ENCODE measurements around the gene TIGD4. TPM values are rescaled to one million over a fixed set of nuclear protein-coding genes. Genes with fewer than 3 reads are reported as not detected.

The TIGD4 gene
- total and polyA plus RNA-seq, 2 of the 13 experiments (the other 11 are each of a cell fraction or from before 2014, with no cell fraction given) = 0.15 to 0.62 TPM

- TF ChIP-seq ZXDC (CRISPR knock-in tag; IDR thresholded peaks at IDR 0.05) (no peak), ZNF343 (CRISPR knock-in tag; IDR thresholded peaks at IDR 0.05) (peak; percentile 62; the same call in 1 of the 2 replicates), ZNF253 (CRISPR knock-in tag; IDR thresholded peaks at IDR 0.05; ENCODE audit: borderline replicate concordance) (no peak), ZNF550 (CRISPR knock-in tag; IDR thresholded peaks at IDR 0.05; ENCODE audit: borderline replicate concordance) (0 out of 2 replicates have a peak, but pooled peaks have one; percentile 73), ZNF598 (CRISPR knock-in tag; IDR thresholded peaks at IDR 0.05; ENCODE audit: borderline replicate concordance) (peak; percentile 58; the same call in 1 of the 2 replicates), WIZ (CRISPR knock-in tag; IDR thresholded peaks at IDR 0.05) (no peak; the same call in 1 of the 2 replicates), HNF4G (IDR thresholded peaks at IDR 0.05; ENCODE audit: borderline replicate concordance, low read depth, low read length) (no peak), HNF4G (CRISPR knock-in tag; IDR thresholded peaks at IDR 0.05; ENCODE audit: borderline replicate concordance, low read depth) (no peak), MXD3 (CRISPR knock-in tag; IDR thresholded peaks at IDR 0.05) (no peak), NFRKB (IDR thresholded peaks at IDR 0.05) (no peak), ZNF317 (CRISPR knock-in tag; IDR thresholded peaks at IDR 0.05) (peak; percentile 24; the same call in 1 of the 2 replicates), ZBTB33 (CRISPR knock-in tag; IDR thresholded peaks at IDR 0.05) (no peak), RNF219 (CRISPR knock-in tag; IDR thresholded peaks at IDR 0.05) (no peak), RFXANK (CRISPR knock-in tag; IDR thresholded peaks at IDR 0.05) (peak; percentile 29; the same call in 1 of the 2 replicates), GTF3A (CRISPR knock-in tag; conservative IDR thresholded peaks at IDR 0.05) (0 out of 2 replicates have a peak, but pooled peaks have one; percentile 38), SKI (IDR thresholded peaks at IDR 0.05; ENCODE audit: partially characterized antibody) (peak; percentile 7), ZNF367 (CRISPR knock-in tag; IDR thresholded peaks at IDR 0.05; ENCODE audit: borderline replicate concordance) (no peak), ZNF639 (CRISPR knock-in tag; conservative IDR thresholded peaks at IDR 0.05) (peak; percentile 51; the same call in 1 of the 2 replicates), ZNF569 (CRISPR knock-in tag; IDR thresholded peaks at IDR 0.05; ENCODE audit: borderline replicate concordance) (no peak), ZNF670 (CRISPR knock-in tag; IDR thresholded peaks at IDR 0.05; ENCODE audit: borderline replicate concordance) (no peak), MED1 (CRISPR knock-in tag; IDR thresholded peaks at IDR 0.05) (peak; percentile 65)
Measured at GRCh38 chr4:152779513-152780266, at the start of gene TIGD4, which contains the start of gene ARFIP1 (continued).
